ENCODE measurements around the gene TTLL5. TPM values are rescaled to one million over a fixed set of nuclear protein-coding genes. Genes with fewer than 3 reads are reported as not detected.

TTLL5 gene
- total RNA-seq, 4 donors from 2014 or later = 15.7 to 46.2 (median 24.1) TPM

DNA sequence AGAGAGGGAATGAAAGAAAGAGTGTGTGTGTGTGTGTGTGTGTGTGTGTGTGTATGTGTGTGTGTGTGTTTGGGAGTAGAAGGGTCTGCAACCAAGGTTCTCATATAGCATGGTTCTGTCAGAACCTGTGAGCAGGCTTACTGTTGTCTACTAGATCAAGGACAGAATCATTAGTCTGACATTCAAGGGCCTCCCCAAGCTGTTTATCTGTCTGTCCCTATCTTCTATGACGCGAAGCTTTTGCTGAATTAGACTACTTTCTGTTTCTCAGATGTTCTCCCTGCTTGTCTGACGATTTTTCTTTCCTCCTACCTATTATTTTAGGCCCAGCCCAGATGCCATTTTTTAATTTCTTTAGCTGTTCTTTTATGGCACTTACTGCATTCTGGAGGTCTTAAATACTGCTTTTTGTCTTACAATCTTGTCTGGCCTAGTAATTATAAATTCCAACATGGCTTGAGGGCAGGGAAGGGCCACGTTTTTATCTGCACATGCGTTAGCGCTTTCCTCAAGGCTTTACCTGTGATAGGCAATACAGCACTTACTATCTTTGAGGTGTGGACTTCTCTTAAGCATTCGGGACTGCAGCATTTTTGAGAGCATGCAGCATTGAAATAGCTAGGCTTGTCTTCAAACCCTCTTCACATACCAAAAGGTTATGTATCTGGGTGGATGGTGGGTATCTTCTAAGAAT is 150.2 kb downstream of the TTLL5 start:
- TF ChIP-seq, protein P1, sequence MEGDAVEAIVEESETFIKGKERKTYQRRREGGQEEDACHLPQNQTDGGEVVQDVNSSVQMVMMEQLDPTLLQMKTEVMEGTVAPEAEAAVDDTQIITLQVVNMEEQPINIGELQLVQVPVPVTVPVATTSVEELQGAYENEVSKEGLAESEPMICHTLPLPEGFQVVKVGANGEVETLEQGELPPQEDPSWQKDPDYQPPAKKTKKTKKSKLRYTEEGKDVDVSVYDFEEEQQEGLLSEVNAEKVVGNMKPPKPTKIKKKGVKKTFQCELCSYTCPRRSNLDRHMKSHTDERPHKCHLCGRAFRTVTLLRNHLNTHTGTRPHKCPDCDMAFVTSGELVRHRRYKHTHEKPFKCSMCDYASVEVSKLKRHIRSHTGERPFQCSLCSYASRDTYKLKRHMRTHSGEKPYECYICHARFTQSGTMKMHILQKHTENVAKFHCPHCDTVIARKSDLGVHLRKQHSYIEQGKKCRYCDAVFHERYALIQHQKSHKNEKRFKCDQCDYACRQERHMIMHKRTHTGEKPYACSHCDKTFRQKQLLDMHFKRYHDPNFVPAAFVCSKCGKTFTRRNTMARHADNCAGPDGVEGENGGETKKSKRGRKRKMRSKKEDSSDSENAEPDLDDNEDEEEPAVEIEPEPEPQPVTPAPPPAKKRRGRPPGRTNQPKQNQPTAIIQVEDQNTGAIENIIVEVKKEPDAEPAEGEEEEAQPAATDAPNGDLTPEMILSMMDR (IDR thresholded peaks at IDR 0.05; ENCODE audit: low read depth) = no peak

DNA sequence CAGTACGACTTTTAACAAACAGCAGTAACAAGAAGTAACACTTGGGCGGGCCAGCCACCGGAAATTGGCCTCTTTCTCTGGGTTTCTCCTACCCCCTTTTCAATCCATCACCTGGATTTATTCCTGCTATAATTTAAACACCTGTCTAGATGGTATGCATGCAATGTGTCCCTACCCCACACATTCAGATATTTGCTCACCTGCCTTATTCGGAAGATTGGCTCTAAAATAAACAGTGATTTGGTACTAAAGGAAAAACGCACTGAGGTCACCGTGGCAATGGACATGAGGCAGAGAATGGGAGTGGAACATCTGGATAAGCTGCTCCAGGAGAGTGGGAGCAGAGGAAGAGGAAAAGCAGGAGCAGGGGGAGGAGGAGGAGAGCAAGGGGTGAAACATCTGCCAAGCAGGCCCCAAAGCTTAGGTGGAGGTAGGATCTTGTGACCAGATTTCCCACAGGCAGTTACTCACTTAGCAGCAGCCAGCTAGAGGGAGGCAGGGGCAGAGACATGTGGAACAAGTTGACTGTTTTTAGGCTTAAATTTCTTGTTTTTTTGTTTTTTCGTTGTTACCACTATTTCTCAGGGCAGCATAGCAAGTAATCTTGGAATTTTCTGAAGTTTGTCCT is 150.9 kb downstream of the TTLL5 start:
- TF ChIP-seq, protein P1 (IDR thresholded peaks at IDR 0.05; ENCODE audit: low read depth) = no peak

DNA sequence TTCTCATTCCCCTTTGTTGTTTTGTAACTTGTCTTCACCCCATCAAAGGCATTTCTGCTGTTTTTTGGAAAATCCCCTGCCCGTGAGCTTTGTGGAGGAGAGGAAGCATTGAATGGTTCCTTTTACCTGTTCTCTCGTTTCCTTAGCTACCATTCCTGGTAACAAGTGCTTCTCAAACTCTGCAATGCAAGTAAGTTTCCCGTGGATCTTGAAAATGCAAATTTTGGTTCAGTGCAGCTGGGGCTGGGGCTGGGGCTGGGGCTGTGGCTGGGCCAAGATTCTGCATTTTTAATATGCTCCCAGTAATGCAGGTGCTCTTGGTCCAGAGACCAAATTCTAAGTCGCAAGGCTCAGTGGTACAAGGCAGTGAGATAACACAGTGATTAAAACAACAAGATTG is 151.6 kb downstream of the TTLL5 start:
- TF ChIP-seq, protein P1 (IDR thresholded peaks at IDR 0.05; ENCODE audit: low read depth) = no peak

DNA sequence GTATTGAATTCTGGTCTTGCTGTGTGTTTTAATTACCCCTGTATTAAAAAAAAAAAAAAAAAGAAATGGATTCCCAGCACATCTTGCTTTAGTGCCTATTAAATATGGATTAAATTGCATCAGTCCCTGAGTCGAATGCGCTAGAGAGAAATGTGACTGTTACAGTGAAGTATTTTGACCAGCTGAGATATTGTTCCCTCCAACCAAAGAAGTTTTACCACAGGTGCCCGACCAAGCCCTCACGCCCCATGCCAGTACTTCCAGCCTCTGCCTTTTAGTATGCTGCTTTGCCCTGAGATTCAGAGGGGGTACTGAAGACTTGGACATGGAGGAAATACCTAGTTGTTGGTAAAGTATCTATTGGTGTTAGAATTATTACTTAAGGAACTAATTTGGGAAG is 159.7 kb downstream of the TTLL5 start:
- TF ChIP-seq, protein P1 (IDR thresholded peaks at IDR 0.05; ENCODE audit: low read depth) = no peak

GRCh38 chr14:75821831-75822521 is 160.9 kb downstream of the TTLL5 start:
- TF ChIP-seq, protein P1 (IDR thresholded peaks at IDR 0.05; ENCODE audit: low read depth) = no peak

- TF ChIP-seq, protein P1 (IDR thresholded peaks at IDR 0.05; ENCODE audit: low read depth) = no peak
Measured at GRCh38 chr14:75822522-75823141, 161.6 kb downstream of the TTLL5 start.

DNA sequence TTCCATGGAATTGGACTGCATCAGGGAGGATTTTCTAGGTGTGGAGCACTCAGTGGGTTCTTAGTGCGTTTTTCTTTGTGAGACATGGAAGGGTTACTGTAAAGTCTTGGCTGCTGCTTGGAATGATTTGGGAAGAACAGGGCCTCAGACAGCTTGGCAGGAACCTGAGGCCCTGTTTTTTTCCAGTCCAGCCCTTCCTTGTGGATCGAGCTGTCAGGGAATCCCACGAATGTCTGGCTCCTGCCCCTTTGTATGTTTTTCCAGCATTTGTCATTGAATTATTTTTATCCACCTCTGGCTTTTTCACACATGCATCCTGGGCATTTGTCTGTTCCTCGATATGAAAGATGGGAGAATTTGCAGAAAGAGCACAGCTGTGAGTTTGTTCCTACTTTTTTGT is 162.3 kb downstream of the TTLL5 start:
- TF ChIP-seq, protein P1 (IDR thresholded peaks at IDR 0.05; ENCODE audit: low read depth) = no peak

Data from subcutaneous adipose tissue (tissue), 4 donors.